ENCODE results near the gene TSKS.

TSKS gene

GRCh38 chr19:49763230-49763629 lies at the start of gene TSKS:
Gene TSKS (minus strand): TSS chr19:49763306. CDS start chr19:49763247, 59 bp downstream.
- no peak for DNase-seq (ENCODE audit: low read depth in 2 of 2)

GRCh38 chr19:49812452-49812996 lies 49.4 kb upstream of the TSKS start:
- no peak for DNase-seq (ENCODE audit: low read depth in 2 of 2)

DNA sequence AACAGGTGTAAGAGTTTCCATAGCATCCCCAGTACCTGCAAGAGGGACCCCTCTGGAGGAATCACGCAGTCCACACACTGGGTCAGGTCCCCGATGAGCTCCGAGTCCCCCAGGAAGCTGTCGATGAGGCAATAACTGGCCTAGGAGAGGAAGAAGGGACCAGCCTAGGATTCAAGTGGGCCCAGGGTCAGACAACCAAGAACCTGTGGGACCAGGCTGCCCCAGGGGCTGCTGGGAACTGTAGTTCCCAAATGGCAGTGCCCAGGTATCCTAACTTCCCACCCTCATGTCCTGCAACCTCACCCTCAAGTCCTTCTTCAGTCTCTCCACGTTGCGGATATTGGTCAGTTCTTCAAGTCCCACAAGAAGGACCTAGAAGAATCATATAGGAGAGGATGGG lies 48.2 kb upstream of the TSKS start:
- no peak for DNase-seq (ENCODE audit: low read depth in 2 of 2)

GRCh38 chr19:49809941-49810389 lies 46.9 kb upstream of the TSKS start:
- DNase-seq (ENCODE audit: low read depth in 2 of 2) = no peak

DNA sequence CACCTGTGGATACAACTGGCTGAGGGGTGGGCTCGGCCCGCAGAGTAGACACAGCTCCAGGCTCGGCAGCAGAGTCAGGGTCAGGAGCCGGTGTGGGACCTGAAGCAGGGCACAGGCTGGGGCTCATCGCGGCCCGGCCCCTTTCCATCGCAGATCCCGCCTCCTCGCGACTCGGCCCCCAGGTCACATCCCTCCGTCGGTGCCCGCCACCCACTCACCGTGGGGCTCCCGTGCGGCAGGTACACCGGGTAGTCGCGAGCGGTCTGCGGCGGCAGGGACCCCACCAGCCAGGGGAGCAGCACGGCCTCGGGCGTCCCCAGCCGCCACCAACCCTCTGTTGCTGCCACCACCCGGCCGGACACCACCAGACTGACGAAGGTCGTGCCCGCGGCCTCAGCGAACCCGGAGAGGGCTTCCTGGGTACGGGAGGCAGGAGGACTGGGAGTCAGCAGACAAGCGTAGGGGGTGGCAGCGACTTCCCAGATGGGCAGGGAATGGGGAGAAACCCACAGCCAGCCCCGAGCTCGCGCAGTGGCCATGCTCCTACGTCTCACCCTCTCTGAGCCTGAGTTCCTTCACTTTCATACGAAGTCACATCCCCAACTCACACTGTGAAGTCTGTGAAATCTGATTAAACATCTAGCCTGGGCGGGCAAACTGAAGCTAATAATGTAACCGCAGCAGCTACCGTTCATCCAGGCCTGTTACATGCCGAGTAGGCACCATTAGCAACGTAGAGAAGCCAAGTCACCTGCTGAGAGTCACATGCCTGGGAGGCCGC lies 46.2 kb upstream of the TSKS start:
- peak in 1 of 2 donors; percentile 25 for DNase-seq (ENCODE audit: low read depth in 2 of 2)

DNA sequence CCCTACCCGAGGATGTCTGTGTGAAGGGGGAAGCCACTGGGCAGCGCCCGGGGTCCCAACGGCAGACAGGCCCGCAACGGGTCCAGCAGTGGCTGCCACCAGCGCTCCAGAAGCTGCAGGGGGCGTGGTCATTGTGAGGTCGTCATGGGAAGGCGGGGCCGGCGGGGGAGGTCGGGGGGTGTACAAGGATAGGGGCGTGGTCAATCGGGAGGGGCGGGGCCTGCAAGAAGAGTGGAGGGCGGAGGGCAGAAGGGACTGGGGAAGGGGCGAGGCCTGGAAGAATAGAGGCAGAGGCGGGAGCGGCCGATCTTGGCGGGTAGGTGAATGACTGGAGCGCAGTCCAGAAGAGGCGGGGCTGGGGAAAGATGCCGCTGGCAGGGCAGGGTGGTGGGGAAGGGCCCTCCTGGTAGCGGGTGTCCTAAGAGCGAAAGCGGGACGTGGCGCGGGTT lies 45.6 kb upstream of the TSKS start:
- DNase-seq (ENCODE audit: low read depth in 2 of 2) = peak; percentile 71 to 73

DNA sequence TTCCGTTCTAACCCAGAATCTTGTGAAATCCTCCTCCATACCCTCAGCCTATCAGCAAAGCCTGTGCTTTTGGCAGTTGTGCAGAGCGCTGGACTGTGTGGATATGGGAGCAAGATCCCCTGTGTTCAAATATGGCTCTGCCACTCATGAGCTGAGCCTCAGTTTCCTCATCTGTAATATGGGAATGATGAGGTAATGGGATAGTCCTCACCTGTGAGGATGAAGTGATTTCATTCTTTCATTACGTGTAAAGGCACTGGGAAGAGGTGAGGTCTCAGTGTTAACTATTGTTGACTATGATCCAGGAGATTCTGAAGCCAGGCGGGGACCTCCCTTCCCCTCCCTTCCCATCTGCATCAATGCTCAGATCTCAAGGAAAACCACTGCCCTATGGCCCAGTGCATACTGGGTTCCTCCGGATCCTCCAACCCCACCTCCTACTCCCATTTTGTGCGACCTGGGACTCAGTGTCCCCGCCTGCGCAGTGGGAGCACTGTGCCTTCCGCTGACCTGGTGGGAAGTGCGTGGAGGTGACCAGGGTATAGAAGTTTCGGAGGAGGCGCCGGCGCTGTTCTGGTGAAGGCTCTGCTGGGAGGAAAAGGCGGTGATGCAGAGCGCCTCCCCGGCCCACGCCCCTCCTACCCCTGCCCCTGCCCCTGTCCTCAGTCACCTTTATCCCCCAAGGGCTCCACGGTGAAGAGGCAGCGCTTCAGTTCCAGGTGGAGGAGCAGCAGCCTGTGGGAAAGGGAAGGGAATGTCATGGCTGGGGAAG lies 45.0 kb upstream of the TSKS start:
- DNase-seq (ENCODE audit: low read depth in 2 of 2) = no peak

DNA sequence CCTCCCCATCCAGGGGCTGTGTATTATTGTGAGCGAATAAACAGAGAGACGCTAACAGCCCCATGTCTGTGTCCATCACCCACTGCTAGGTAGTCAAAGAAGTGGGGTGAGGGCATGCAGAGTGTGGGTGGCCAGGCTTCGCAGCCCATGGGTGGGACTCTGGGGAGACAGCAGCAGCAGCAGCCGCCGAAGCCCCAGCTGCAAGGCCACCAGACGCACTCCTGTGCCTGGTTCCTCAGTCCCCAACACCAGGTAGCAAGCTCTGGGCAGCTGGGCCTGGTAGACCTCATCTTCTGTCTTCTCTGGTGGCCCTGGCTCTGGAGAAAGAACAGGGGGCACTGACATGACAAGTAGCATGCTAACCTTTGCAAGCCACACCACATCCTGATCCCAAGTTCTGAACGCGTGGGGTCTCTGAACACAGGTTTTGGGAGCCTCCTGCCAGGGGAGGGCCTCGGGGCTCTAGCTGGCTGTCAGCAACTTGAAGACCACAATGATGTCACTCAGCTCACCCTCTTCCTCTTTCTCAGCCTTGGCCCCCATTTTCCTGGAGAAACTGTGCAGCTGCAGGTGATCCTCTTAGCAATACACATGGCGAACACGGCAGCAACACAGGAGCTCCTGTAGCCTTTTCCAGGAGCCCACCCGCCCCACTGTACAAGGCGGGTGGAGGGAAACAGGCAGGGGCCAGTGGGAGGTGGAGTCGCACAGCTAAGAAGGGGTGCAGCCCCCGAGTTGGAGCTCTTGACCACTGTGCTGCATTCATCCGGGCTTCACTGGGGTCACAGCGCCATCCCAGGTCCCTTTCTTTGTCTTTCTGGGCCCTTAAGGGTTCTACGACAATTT lies 44.2 kb upstream of the TSKS start:
- no peak for DNase-seq (ENCODE audit: low read depth in 2 of 2)

GRCh38 chr19:49806620-49806959 lies 43.5 kb upstream of the TSKS start:
- no peak for DNase-seq (ENCODE audit: low read depth in 2 of 2)

DNA sequence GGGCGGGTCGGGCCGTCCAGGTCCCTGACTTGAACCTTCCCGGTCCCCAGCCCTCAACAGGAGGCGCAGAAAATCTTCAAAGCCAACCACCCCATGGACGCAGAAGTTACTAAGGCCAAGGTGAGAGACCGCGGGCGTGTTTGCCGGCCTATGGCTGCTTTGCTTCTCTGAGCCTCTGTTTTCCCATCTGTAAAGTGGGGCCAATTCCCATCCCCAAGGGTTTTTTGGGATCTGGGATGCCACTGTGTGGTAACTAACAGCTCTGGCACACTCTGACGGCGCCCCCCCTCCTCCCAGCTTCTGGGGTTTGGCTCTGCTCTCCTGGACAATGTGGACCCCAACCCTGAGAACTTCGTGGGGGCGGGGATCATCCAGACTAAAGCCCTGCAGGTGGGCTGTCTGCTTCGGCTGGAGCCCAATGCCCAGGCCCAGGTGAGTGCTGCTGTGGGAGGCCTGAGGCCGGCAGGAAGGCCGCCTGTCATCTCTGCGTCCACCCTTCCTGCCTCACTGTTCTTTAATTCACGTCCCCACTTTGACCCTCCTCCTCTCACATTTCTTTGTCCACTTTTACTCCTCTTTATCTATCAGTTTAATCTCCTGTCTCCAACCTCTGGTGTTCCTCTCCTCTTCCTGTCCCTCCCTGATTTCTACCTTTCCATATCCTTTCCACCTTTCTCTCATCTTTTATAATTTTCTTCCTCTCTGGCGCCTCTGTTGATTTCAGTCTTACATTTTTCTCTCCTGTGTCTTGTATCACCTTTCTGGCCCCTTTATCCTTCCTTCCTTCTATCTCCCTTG lies 42.9 kb upstream of the TSKS start:
- DNase-seq (ENCODE audit: low read depth in 2 of 2) = no peak

GRCh38 chr19:49803529-49803856 lies 40.4 kb upstream of the TSKS start:
- no peak for DNase-seq (ENCODE audit: low read depth in 2 of 2)

GRCh38 chr19:49802836-49803528 lies 39.9 kb upstream of the TSKS start:
- no peak for DNase-seq (ENCODE audit: low read depth in 2 of 2)

GRCh38 chr19:49801966-49802661 lies 39.0 kb upstream of the TSKS start:
- DNase-seq (ENCODE audit: low read depth in 2 of 2) = no peak

DNA sequence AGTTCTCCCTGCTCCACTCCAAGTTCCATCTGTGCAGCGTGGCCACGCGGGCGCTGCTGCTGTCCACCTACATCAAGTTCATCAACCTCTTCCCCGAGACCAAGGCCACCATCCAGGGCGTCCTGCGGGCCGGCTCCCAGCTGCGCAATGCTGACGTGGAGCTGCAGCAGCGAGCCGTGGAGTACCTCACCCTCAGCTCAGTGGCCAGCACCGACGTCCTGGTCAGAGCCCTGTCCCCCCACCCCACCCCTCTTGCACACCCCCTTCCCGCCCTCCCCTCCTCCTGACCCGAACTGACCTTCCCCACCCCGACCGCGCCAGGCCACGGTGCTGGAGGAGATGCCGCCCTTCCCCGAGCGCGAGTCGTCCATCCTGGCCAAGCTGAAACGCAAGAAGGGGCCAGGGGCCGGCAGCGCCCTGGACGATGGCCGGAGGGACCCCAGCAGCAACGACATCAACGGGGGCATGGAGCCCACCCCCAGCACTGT lies 38.3 kb upstream of the TSKS start:
- DNase-seq (ENCODE audit: low read depth in 2 of 2) = no peak

DNA sequence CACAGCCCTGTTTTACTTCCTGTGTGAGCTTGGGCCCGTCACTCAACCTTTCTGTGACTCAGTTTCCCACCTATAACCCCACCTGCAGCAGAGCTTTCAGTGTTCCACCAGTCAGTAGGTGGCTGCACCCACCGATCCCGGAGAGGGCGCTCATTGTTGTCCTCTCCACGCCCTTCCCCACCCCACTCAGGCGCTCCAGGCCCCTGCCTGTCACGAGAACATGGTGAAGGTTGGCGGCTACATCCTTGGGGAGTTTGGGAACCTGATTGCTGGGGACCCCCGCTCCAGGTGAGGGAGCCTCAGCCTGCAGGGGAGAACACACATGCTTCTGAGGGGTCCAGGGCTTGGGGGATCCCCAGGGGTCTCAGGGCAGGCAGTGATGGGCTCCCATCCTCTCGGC lies 37.7 kb upstream of the TSKS start:
- no peak for DNase-seq (ENCODE audit: low read depth in 2 of 2)

DNA sequence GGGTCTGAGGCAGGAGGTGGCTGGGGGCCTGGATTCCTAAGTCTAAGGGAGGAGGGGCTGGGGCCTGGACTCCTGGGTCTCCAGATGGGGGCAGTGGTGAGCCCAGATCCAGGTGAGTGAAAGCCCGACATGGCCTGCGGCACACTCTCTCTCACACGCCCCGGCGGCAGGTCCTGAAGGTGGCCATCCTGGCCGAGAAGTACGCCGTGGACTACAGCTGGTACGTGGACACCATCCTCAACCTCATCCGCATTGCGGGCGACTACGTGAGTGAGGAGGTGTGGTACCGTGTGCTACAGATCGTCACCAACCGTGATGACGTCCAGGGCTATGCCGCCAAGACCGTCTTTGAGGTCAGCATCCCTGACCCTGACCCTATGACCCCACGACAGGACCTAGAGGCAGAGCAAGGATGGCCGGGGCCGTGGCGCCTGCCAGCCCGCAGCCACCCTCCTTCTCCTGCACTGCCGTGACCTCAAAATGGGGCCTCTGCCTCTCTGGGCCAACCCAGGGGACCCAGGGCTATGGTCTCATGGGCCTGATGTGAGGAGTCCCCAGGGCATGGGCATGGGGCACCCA lies 36.8 kb upstream of the TSKS start:
- DNase-seq (ENCODE audit: low read depth in 2 of 2) = no peak

- DNase-seq (ENCODE audit: low read depth in 2 of 2) = no peak
These were observed 36.2 kb upstream of the TSKS start for GRCh38 chr19:49799271-49799797.

DNA sequence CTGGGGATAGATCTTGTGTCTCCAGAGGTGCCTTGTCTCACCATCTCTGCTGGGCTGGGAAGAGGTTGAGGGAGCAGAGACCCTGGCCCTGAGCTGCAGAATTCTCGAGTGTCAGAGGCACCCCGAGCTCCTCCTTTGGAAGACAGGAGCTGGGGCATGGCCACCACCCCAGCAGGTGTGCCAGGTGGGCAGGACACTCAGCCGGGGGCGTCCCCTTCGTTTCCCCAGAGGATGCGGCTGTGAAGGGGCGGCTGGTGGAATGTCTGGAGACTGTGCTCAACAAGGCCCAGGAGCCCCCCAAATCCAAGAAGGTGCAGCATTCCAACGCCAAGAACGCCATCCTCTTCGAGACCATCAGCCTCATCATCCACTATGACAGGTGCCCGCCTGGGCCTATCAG lies 35.5 kb upstream of the TSKS start:
- DNase-seq (ENCODE audit: low read depth in 2 of 2) = no peak

DNA sequence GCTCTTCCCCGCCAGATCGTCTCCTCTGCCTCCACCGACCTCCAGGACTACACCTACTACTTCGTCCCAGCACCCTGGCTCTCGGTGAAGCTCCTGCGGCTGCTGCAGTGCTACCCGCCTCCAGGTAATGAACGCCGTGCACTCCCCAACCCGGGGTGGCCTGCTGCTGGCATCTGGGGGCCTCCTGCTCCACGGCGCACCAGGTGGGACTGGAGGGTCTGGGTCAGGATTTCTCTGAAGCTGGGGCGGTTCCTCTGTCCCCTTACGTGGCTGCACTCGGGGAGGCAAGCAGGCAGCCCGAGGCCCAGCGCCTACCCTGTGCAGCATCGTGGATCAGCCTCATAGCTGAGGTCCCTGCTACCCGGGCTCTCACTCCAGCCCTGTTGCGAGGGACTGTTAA lies 32.5 kb upstream of the TSKS start:
- no peak for DNase-seq (ENCODE audit: low read depth in 2 of 2)

GRCh38 chr19:49793561-49793840 lies 30.4 kb upstream of the TSKS start:
- no peak for DNase-seq (ENCODE audit: low read depth in 2 of 2)
